Measurements from ENCODE around the gene CNTFR.
"Not testable (repeated sequence)": the region's sequence is repeated elsewhere in the genome, so short reads cannot be mapped to it uniquely, and the experiment has no call there.

CNTFR gene

GRCh38 chr9:34554211-34555001 lies 35.1 kb downstream of the CNTFR start:
- no peak for FAIRE-seq

GRCh38 chr9:34553511-34554021 lies 36.0 kb downstream of the CNTFR start:
- no peak for FAIRE-seq

GRCh38 chr9:34552986-34553385 lies 36.5 kb downstream of the CNTFR start:
- no peak for FAIRE-seq

- FAIRE-seq: no peak
Measured at GRCh38 chr9:34552606-34552981, 36.9 kb downstream of the CNTFR start.

GRCh38 chr9:34551751-34552605 lies 37.5 kb downstream of the CNTFR start:
- no peak for FAIRE-seq

- FAIRE-seq: no peak
Measured at GRCh38 chr9:34550681-34551270, 38.7 kb downstream of the CNTFR start.

- FAIRE-seq: no peak
Measured at GRCh38 chr9:34550016-34550680, 39.4 kb downstream of the CNTFR start.

- no peak for FAIRE-seq
Measured at GRCh38 chr9:34549407-34549732, 40.2 kb downstream of the CNTFR start.

- FAIRE-seq: no peak
Measured at GRCh38 chr9:34547960-34548611, 41.4 kb downstream of the CNTFR start.

- FAIRE-seq: no peak
Measured at GRCh38 chr9:34546834-34547827, 42.4 kb downstream of the CNTFR start.

GRCh38 chr9:34546102-34546833 lies 43.3 kb downstream of the CNTFR start:
- FAIRE-seq: no peak

GRCh38 chr9:34545497-34545896 lies 44.0 kb downstream of the CNTFR start:
- FAIRE-seq: no peak

- no peak for FAIRE-seq
Measured at GRCh38 chr9:34544035-34544434, 45.5 kb downstream of the CNTFR start.

GRCh38 chr9:34541540-34541939 lies 48.0 kb downstream of the CNTFR start:
- no peak for FAIRE-seq

GRCh38 chr9:34540827-34541226 lies 48.7 kb downstream of the CNTFR start:
- no peak for FAIRE-seq

GRCh38 chr9:34536685-34537084 lies 52.8 kb downstream of the CNTFR start:
- no peak for FAIRE-seq

- not testable (repeated sequence) for FAIRE-seq
Measured at GRCh38 chr9:34532041-34532440, 57.5 kb downstream of the CNTFR start.

- no peak for FAIRE-seq
Measured at GRCh38 chr9:34526026-34526425, 63.5 kb downstream of the CNTFR start.

GRCh38 chr9:34524349-34524748 lies 65.2 kb downstream of the CNTFR start:
- FAIRE-seq: no peak

Measured in endometrium (tissue), 2 donors.